Activated T-cell treated with anti-CD3 and anti-CD28 coated beads, Interleukin-2, amount 50 U/mL, for 4 hours (primary cell): ENCODE data around the gene RSF1. TPM values are rescaled to one million over a fixed set of nuclear protein-coding genes. Genes with fewer than 3 reads are reported as not detected.
A peak's percentile ranks its signal among the peaks of the same experiment; 100 is the strongest.

Source experiments
- ATAC-seq, 2 donors: fragments of 200-7000 bp; cut with Tn5 transposase; one replicate each; pipeline ENCODE4 v1.10.0; 2021
- DNase-seq: peaks from one replicate; pipeline ENCODE4 v3.0.0-alpha.2; 2020
- H3K27me3 Mint-ChIP-seq: one replicate; pipeline ENCODE4 v1.8.0; 2021; ENCODE audit warnings: low read depth, mixed read lengths
- H3K36me3 Mint-ChIP-seq: one replicate; pipeline ENCODE4 v1.8.0; 2022; ENCODE audit warnings: mixed read lengths; ENCODE audit not compliant: insufficient read depth
- H3K4me1 Mint-ChIP-seq: one replicate; pipeline ENCODE4 v1.8.0; 2021; ENCODE audit warnings: low read depth, mixed read lengths
- H3K4me3 Mint-ChIP-seq: one replicate; pipeline ENCODE4 v1.8.0; 2021; ENCODE audit warnings: mild to moderate bottlenecking, moderate library complexity, mixed read lengths
- H3K9me3 Mint-ChIP-seq: one replicate; pipeline ENCODE4 v1.8.0; 2021; ENCODE audit warnings: mixed read lengths
- total RNA-seq, 3 donors: library from RNA; stranded (reverse); gene quantifications; one replicate each; pipeline ENCODE4 v1.2.1, GENCODE V29; 2021

The RSF1 gene
- total RNA-seq, 3 donors from 2014 or later: 37.2 to 46.4 (median 43.3) TPM

- ATAC-seq (peak in 1 of 2 donors; percentile 40), DNase-seq (no peak)
- H3K36me3 Mint-ChIP-seq: peaks cover 55% of the 10 kb centered on the region
- no peaks in the 10 kb centered on the region for H3K27me3 Mint-ChIP-seq
- no peak overlapping the region for H3K4me3 Mint-ChIP-seq
- H3K9me3 Mint-ChIP-seq: no peaks in the 10 kb centered on the region
- H3K4me1 Mint-ChIP-seq: no peaks in the 10 kb centered on the region
Measured at GRCh38 chr11:77619576-77620198, 200.8 kb downstream of the RSF1 start.

- no peaks in the 10 kb centered on the region for H3K4me1 Mint-ChIP-seq
- DNase-seq (no peak), ATAC-seq (no peak)
- no peaks in the 10 kb centered on the region for H3K9me3 Mint-ChIP-seq
- no peaks in the 10 kb centered on the region for H3K27me3 Mint-ChIP-seq
- H3K4me3 Mint-ChIP-seq: no peak overlapping the region
- H3K36me3 Mint-ChIP-seq: peaks cover 53% of the 10 kb centered on the region
Measured at GRCh38 chr11:77617892-77618291, 202.6 kb downstream of the RSF1 start.

- ATAC-seq (no peak), DNase-seq (no peak)
- H3K36me3 Mint-ChIP-seq: peaks cover 34% of the 10 kb centered on the region
- no peak overlapping the region for H3K4me3 Mint-ChIP-seq
- H3K27me3 Mint-ChIP-seq: no peaks in the 10 kb centered on the region
- no peaks in the 10 kb centered on the region for H3K4me1 Mint-ChIP-seq
- H3K9me3 Mint-ChIP-seq: no peaks in the 10 kb centered on the region
Measured at GRCh38 chr11:77611921-77612320, 208.6 kb downstream of the RSF1 start.

Other genes starting within 250 kb of the RSF1 start
- under 1 TPM; 0.22 to 0.33 (median 0.26) TPM for gene AQP11, start 230.8 kb downstream of the RSF1 start, total RNA-seq
- gene CLNS1A, start 182.9 kb downstream of the RSF1 start, total RNA-seq: 100 to 1,000 TPM; 145 to 159 (median 153) TPM
- gene AAMDC, start 422 bp upstream of the RSF1 start, total RNA-seq: 1 to 10 TPM; 1.8 to 2.4 (median 2.2) TPM
- 10 to 100 TPM; 43.4 to 49.3 (median 49.3) TPM for gene INTS4, start 173.9 kb upstream of the RSF1 start, total RNA-seq
- gene KCTD14, start 202.6 kb upstream of the RSF1 start, total RNA-seq: under 1 TPM in 2 of 3 donors, not detected in 1; 0.38 to 0.45 TPM
- gene THRSP, start 243.1 kb upstream of the RSF1 start, total RNA-seq: not detected